DOHH2 (cell line): ENCODE results near the gene ANKHD1.
"Not testable (repeated sequence)": the region's sequence is repeated elsewhere in the genome, so short reads cannot be mapped to it uniquely, and the experiment has no call there.

Experiments used
- H3F3A ChIP-seq: fragments of 200-600 bp; sonication (generic), shearing (Covaris generic); 2 replicates; pipeline ENCODE4 v1.6.0; 2016; ENCODE audit warnings: antibody characterized with exemption, mild to moderate bottlenecking; ENCODE audit not compliant: control insufficient read depth, insufficient read depth
- H3K27ac ChIP-seq: fragments of 200-600 bp; sonication (generic); 2 replicates; pipeline ENCODE4 v1.5.1; 2014; ENCODE audit warnings: low read depth, mild to moderate bottlenecking, low read length, moderate library complexity
- H3K27me3 ChIP-seq: fragments of 200-600 bp; sonication (generic); 2 replicates; pipeline ENCODE4 v1.6.1; 2014; ENCODE audit warnings: mild to moderate bottlenecking, low read length, mixed read lengths; ENCODE audit not compliant: control insufficient read depth
- H3K36me3 ChIP-seq: fragments of 200-600 bp; sonication (generic); 2 replicates; pipeline ENCODE4 v1.6.1; 2014; ENCODE audit warnings: mild to moderate bottlenecking, low read length, moderate library complexity, mixed read lengths; ENCODE audit not compliant: control insufficient read depth
- H3K4me1 ChIP-seq: fragments of 200-600 bp; sonication (generic); 2 replicates; pipeline ENCODE4 v1.6.1; 2014; ENCODE audit warnings: mild to moderate bottlenecking, low read length, mixed read lengths; ENCODE audit not compliant: control insufficient read depth
- H3K4me2 ChIP-seq: fragments of 200-600 bp; sonication (generic); 2 replicates; pipeline ENCODE4 v1.6.0; 2014; ENCODE audit warnings: mild to moderate bottlenecking, low read length, moderate library complexity
- H3K4me3 ChIP-seq: fragments of 200-600 bp; sonication (generic); 2 replicates; pipeline ENCODE4 v1.5.1; 2014; ENCODE audit warnings: mild to moderate bottlenecking, low read length, mixed read lengths
- H3K79me2 ChIP-seq: fragments of 200-600 bp; sonication (generic); 2 replicates; pipeline ENCODE4 v1.6.1; 2014; ENCODE audit warnings: mild to moderate bottlenecking, low read length, mixed read lengths; ENCODE audit not compliant: control insufficient read depth
- H3K9me2 ChIP-seq: fragments of 200-600 bp; sonication (generic); replicated peaks from 2 replicates; pipeline ENCODE4 v1.6.1; 2014; ENCODE audit warnings: mild to moderate bottlenecking, low read length, mixed read lengths; ENCODE audit not compliant: control insufficient read depth
- H3K9me3 ChIP-seq: fragments of 200-600 bp; sonication (generic); 2 replicates; pipeline ENCODE4 v1.6.1; 2014; ENCODE audit warnings: antibody characterized with exemption, low read length, mixed read lengths; ENCODE audit not compliant: control insufficient read depth, insufficient read depth
- H4K20me1 ChIP-seq: fragments of 200-600 bp; sonication (generic); 2 replicates; pipeline ENCODE4 v1.6.0; 2014; ENCODE audit warnings: low read depth, mild to moderate bottlenecking, antibody characterized with exemption, low read length, moderate library complexity; ENCODE audit not compliant: control insufficient read depth, insufficient read depth
- CTCF ChIP-seq: fragments of 200-600 bp; sonication (generic); IDR thresholded peaks from one replicate; pipeline ENCODE4 v1.5.1; 2014; ENCODE audit warnings: antibody characterized with exemption, mild to moderate bottlenecking, low read depth, low read length; ENCODE audit not compliant: poor library complexity, severe bottlenecking
- EZH2phosphoT487 ChIP-seq: fragments of 200-600 bp; sonication (generic); IDR thresholded peaks from 2 replicates; pipeline ENCODE4 v1.6.1; 2017; ENCODE audit warnings: borderline replicate concordance, mild to moderate bottlenecking, antibody characterized with exemption, low read length, moderate library complexity, mixed read lengths

Gene ANKHD1

GRCh38 chr5:140483055-140483454 lies 81.4 kb downstream of the ANKHD1 start:
- Histone ChIP-seq H3K36me3 (peaks cover 55% of the 10 kb centered on the region), H3K27ac (no peak overlapping the region), H3K79me2 (no peaks in the 10 kb centered on the region), H3K27me3 (no peaks in the 10 kb centered on the region), H3K4me3 (no peak overlapping the region), H3K9me2 (no peaks in the 10 kb centered on the region), H3K4me2 (no peak overlapping the region), H3K4me1 (no peaks in the 10 kb centered on the region), H3K9me3 (no peaks in the 10 kb centered on the region), H4K20me1 (no peaks in the 10 kb centered on the region), H3F3A (no peaks in the 10 kb centered on the region)
- TF ChIP-seq CTCF (no peak), EZH2phosphoT487 (no peak)

- H3K9me2 ChIP-seq, H3F3A ChIP-seq, H3K4me3 ChIP-seq, H3K79me2 ChIP-seq, H3K4me2 ChIP-seq, H3K4me1 ChIP-seq, H4K20me1 ChIP-seq, H3K9me3 ChIP-seq, H3K27ac ChIP-seq, H3K27me3 ChIP-seq: not testable (repeated sequence)
- peaks cover 68% of the 10 kb centered on the region for H3K36me3 ChIP-seq
Measured at GRCh38 chr5:140488141-140488540, 86.5 kb downstream of the ANKHD1 start.

- H4K20me1 ChIP-seq: no peaks in the 10 kb centered on the region
- no peak overlapping the region for H3K27ac ChIP-seq
- no peaks in the 10 kb centered on the region for H3K79me2 ChIP-seq
- no peaks in the 10 kb centered on the region for H3K9me2 ChIP-seq
- H3K9me3 ChIP-seq: no peaks in the 10 kb centered on the region
- H3K27me3 ChIP-seq: no peaks in the 10 kb centered on the region
- H3F3A ChIP-seq: no peaks in the 10 kb centered on the region
- TF ChIP-seq CTCF: no peak
- H3K4me3 ChIP-seq: no peak overlapping the region
- peaks cover 65% of the 10 kb centered on the region for H3K36me3 ChIP-seq
- no peak overlapping the region for H3K4me2 ChIP-seq
- no peaks in the 10 kb centered on the region for H3K4me1 ChIP-seq
Measured at GRCh38 chr5:140488914-140489313, 87.3 kb downstream of the ANKHD1 start.

GRCh38 chr5:140497897-140498296 lies 96.3 kb downstream of the ANKHD1 start:
- Histone ChIP-seq H3K4me1 (no peaks in the 10 kb centered on the region), H3K36me3 (peaks cover 35% of the 10 kb centered on the region), H4K20me1 (no peaks in the 10 kb centered on the region; the same call in 1 of the 2 replicates), H3K9me3 (no peaks in the 10 kb centered on the region), H3K4me2 (no peak overlapping the region), H3K4me3 (no peak overlapping the region), H3K27ac (no peak overlapping the region), H3K79me2 (no peaks in the 10 kb centered on the region), H3F3A (peaks cover 5% of the 10 kb centered on the region; the same call in 1 of the 2 replicates), H3K9me2 (no peaks in the 10 kb centered on the region), H3K27me3 (no peaks in the 10 kb centered on the region)
- no peak for TF ChIP-seq EZH2phosphoT487
- TF ChIP-seq CTCF: no peak
